Measurements from ENCODE around the gene MACROD1. TPM values are rescaled to one million over a fixed set of nuclear protein-coding genes. Genes with fewer than 3 reads are reported as not detected.

Gene MACROD1
- total RNA-seq (2016; rRNA removed; fragmentation: Illumina TruSeq; extraction: Trizol) (34.5 and 39.6 TPM in 2 replicates), polyA plus RNA-seq (2011; rRNA removed) (23.1 and 33.3 TPM in 2 replicates), polyA minus RNA-seq (2011; rRNA and poly(A)+ RNA removed; ENCODE audit: low replicate concordance) (8.3 and 13.1 TPM in 2 replicates), Bru-seq, nascent RNA (percentile 54 among the genes with signal in this experiment), BruChase-seq, experiment 1, labeled RNA remaining after a 6-hour chase (percentile 51 among the genes with signal in this experiment), BruChase-seq, experiment 2, labeled RNA remaining after a 2-hour chase (percentile 62 among the genes with signal in this experiment)
- total RNA-seq (2016; cell fraction: cytosol; rRNA removed; fragmentation: Illumina TruSeq; extraction: Trizol; ENCODE audit: low read depth) = 23.6 and 29.7 TPM in 2 replicates
- 43.8 and 49.2 TPM in 2 replicates for total RNA-seq (2016; cell fraction: insoluble cytoplasmic fraction; rRNA removed; fragmentation: Illumina TruSeq; extraction: Trizol)
- 16.2 and 21.8 TPM in 2 replicates for total RNA-seq (2016; cell fraction: membrane; rRNA removed; fragmentation: Illumina TruSeq; extraction: Trizol)
- 22.4 and 29.3 TPM in 2 replicates for total RNA-seq (2016; cell fraction: nucleus; rRNA removed; fragmentation: Illumina TruSeq; extraction: Trizol)
- polyA plus RNA-seq (2011; cell fraction: cytosol; rRNA removed) = 25.3 and 42.0 TPM in 2 replicates
- 93.7 and 126 TPM in 2 replicates for polyA plus RNA-seq (2011; cell fraction: nucleus; rRNA removed)
- polyA plus RNA-seq (2012) = 18.7 and 29.0 TPM in 2 replicates
- polyA plus RNA-seq (2016; cell fraction: cytosol; fragmentation: Illumina TruSeq; extraction: Trizol; ENCODE audit: low read depth) = 25.1 and 25.8 TPM in 2 replicates
- polyA plus RNA-seq (2016; cell fraction: insoluble cytoplasmic fraction; fragmentation: Illumina TruSeq; extraction: Trizol; ENCODE audit: low read depth) = 30.6 and 31.8 TPM in 2 replicates
- polyA plus RNA-seq (2016; cell fraction: membrane; fragmentation: Illumina TruSeq; extraction: Trizol; ENCODE audit: low read depth) = 19.9 and 25.0 TPM in 2 replicates
- polyA plus RNA-seq (2016; cell fraction: nucleus; fragmentation: Illumina TruSeq; extraction: Trizol; ENCODE audit: insufficient read depth, low read depth) = 40.3 and 41.4 TPM in 2 replicates
- polyA minus RNA-seq (2011; cell fraction: cytosol; rRNA and poly(A)+ RNA removed) = 10.1 and 10.9 TPM in 2 replicates
- polyA minus RNA-seq (2011; cell fraction: nucleus; rRNA and poly(A)+ RNA removed) = 17.8 and 21.0 TPM in 2 replicates
- long read RNA-seq, experiment 1, transcript MACROD1-201 (11 exons, 1,205 nt) = major isoform, 9 of 19 reads
- long read RNA-seq, experiment 1, partial matches to known transcripts = 1 of 19 reads
- long read RNA-seq, experiment 1, other reads (novel, unspliced or antisense) = 7 of 19 reads
- long read RNA-seq, experiment 2, transcript MACROD1-201 (11 exons, 1,205 nt) = major isoform, 29 of 94 reads
- long read RNA-seq, experiment 2, partial matches to known transcripts = 6 of 94 reads
- long read RNA-seq, experiment 2, other reads (novel, unspliced or antisense) = 56 of 94 reads

DNA sequence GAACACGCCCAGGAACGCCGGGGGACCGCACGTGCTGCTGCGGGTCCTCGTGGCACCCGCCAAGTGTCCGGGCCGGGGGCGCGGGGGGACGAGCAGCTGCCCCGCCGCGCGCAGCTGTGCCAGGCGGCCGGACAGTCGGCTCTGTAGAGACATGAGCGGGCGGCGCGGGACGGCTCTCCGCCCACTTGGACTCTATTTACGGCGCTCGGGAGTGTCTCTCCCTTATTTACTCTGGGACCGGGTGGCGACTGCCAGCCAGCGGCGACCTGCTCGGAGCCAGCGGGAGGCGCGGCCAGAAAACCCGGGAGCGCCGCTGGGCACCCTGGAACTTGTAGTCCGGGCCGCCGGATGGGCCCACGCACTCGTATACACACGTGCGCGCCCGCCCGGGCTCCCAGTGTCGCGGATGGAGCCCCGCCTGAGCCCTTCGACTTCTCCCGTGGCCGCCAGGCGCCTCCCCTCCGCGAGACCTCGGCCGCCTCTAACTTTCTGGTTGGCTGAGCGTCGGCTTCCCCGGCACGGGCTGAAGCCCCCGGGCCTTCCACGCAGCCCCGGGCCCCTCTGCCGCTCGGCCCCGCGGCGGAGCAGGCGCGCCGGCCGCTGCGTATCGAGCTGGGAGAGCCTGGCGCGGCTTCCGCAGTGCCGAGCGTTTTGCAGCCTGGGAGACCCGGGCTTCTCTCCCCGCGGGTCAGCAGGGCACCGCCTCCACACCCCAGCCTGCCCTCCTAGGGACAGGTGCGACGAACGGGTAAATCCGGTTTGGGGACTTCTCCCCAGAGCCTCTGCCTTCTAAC, at the start of gene MACROD1:
Gene MACROD1 (minus strand): TSS at position 272 of the 794 bp plus-strand sequence. CDS start 119 bp downstream, at position 153.
- intact Hi-C loops (cut with micrococcal nuclease; ENCODE audit: unreplicated experiment) (no loop called here), in situ Hi-C loops (cut with HindIII; ENCODE audit: extremely low pct_ligation_motif_present, low pct_unique_long_range_greater_than_20kb) (no loop called here)
- peaks cover 17% of the 10 kb centered on the region for H3K79me2 ChIP-seq (ENCODE audit: insufficient read depth, low read length)
- TSS peak; percentile 73 for BruUV-seq (replicated peaks)
- H2AFZ ChIP-seq (ENCODE audit: low read length) = no peak within 1 kb of the TSS
- no peaks in the 10 kb centered on the region; a peak in 1 of 5 replicates for H3K27me3 ChIP-seq (ENCODE audit: control insufficient read depth in 1 of 2, insufficient read depth in 2 of 2, low read length in 2 of 2)
- ChIA-PET POLR2A (interaction anchor here (0.6 to 3.5 kb wide), 12 partner anchors 15 to 159 kb away, joined by 3 to 31 read pairs (median 4); partner anchors contain the start of genes CATSPERZ, FKBP2, STIP1 and TRMT112), CTCF (ENCODE audit: low intra/inter-chr PET ratio, low total read pairs) (no interaction called here)
- peak within 1 kb of the TSS; percentile 89 for H3K27ac ChIP-seq (ENCODE audit: extremely low read length, insufficient read depth, low read length)
- H3K4me3 ChIP-seq (replicated peaks in 1 of 3; ENCODE audit: insufficient read depth in 1 of 3, low read depth in 2 of 3, low read length in 3 of 3) = peak within 1 kb of the TSS; percentile 55 to 94 (median 94)
- H3K4me2 ChIP-seq (ENCODE audit: low read depth, low read length) = peak within 1 kb of the TSS; percentile 88
- 2% methylated on average over 19 of the region's 92 CpGs for WGBS (ENCODE audit: low lambda C conversion rate)
- FAIRE-seq = no peak
- no peaks in the 10 kb centered on the region for H3K9me3 ChIP-seq (ENCODE audit: low read length)
- peak; percentile 86 for DNase-seq (ENCODE audit: low spot score)
- peaks cover 43% of the 10 kb centered on the region for H3K4me1 ChIP-seq (ENCODE audit: insufficient read depth, low read length)
- H3K36me3 ChIP-seq (replicated peaks in 1 of 2; ENCODE audit: control insufficient read depth in 1 of 2, insufficient read depth in 2 of 2, low read length in 2 of 2) = no peaks in the 10 kb centered on the region
- H3K9ac ChIP-seq (ENCODE audit: insufficient read depth, low read depth, low read length) = peak within 1 kb of the TSS; percentile 93
- H4K20me1 ChIP-seq (ENCODE audit: insufficient read depth, low read length) = no peaks in the 10 kb centered on the region
- peak; percentile 93 for ATAC-seq
- 0 out of 2 replicates have a peak, but pooled peaks have one; percentile 32 for TF ChIP-seq ZNF503 (CRISPR knock-in tag; IDR thresholded peaks at IDR 0.05)
- TF ChIP-seq HES4 (CRISPR knock-in tag; IDR thresholded peaks at IDR 0.05; ENCODE audit: borderline replicate concordance) = peak; percentile 41
- TF ChIP-seq FOXM1 (CRISPR knock-in tag; IDR thresholded peaks at IDR 0.05) = no peak
- peak; percentile 46 for TF ChIP-seq ZNF883 (CRISPR knock-in tag; IDR thresholded peaks at IDR 0.05; ENCODE audit: not compliant biosample characterization)
- TF ChIP-seq SUZ12 (IDR thresholded peaks at IDR 0.05; ENCODE audit: low read depth, low read length) = peak; percentile 39; the same call in 1 of the 2 replicates
- TF ChIP-seq, protein P1, sequence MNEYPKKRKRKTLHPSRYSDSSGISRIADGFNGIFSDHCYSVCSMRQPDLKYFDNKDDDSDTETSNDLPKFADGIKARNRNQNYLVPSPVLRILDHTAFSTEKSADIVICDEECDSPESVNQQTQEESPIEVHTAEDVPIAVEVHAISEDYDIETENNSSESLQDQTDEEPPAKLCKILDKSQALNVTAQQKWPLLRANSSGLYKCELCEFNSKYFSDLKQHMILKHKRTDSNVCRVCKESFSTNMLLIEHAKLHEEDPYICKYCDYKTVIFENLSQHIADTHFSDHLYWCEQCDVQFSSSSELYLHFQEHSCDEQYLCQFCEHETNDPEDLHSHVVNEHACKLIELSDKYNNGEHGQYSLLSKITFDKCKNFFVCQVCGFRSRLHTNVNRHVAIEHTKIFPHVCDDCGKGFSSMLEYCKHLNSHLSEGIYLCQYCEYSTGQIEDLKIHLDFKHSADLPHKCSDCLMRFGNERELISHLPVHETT (CRISPR knock-in tag; conservative IDR thresholded peaks at IDR 0.05) = peak; percentile 44; the same call in 1 of the 2 replicates
- TF ChIP-seq HDAC2 (CRISPR knock-in tag; IDR thresholded peaks at IDR 0.05) = peak; percentile 56
- TF ChIP-seq EZH2 (conservative IDR thresholded peaks at IDR 0.05; ENCODE audit: low read depth, low read length) = no peak
- TF ChIP-seq, protein P2, sequence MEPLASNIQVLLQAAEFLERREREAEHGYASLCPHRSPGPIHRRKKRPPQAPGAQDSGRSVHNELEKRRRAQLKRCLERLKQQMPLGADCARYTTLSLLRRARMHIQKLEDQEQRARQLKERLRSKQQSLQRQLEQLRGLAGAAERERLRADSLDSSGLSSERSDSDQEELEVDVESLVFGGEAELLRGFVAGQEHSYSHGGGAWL (CRISPR knock-in tag; IDR thresholded peaks at IDR 0.05) = peak; percentile 84; the same call in 1 of the 2 replicates
- no peak for TF ChIP-seq TSC22D2 (CRISPR knock-in tag; IDR thresholded peaks at IDR 0.05; ENCODE audit: borderline replicate concordance)
- TF ChIP-seq KAT2B (IDR thresholded peaks at IDR 0.05; ENCODE audit: borderline replicate concordance, low read depth, low read length) = no peak
- no peak for TF ChIP-seq POLR2AphosphoS2 (IDR thresholded peaks at IDR 0.05; ENCODE audit: low read depth, low read length)
- TF ChIP-seq SP4 (CRISPR knock-in tag; IDR thresholded peaks at IDR 0.05) = peak; percentile 60; the same call in 1 of the 2 replicates
- no peak for TF ChIP-seq MBNL3 (CRISPR knock-in tag; conservative IDR thresholded peaks at IDR 0.05)

Data from HepG2 (cell line).